Activated T-cell treated with anti-CD3 and anti-CD28 coated beads, Interleukin-2, amount 50 U/mL, for 4 hours (primary cell): ENCODE data around the gene PNLIPRP3. TPM values are rescaled to one million over a fixed set of nuclear protein-coding genes. Genes with fewer than 3 reads are reported as not detected.
"Not testable (repeated sequence)": the region's sequence is repeated elsewhere in the genome, so short reads cannot be mapped to it uniquely, and the experiment has no call there.

Experiments
- ATAC-seq, 2 donors: fragments of 200-7000 bp; cut with Tn5 transposase; one replicate each; pipeline ENCODE4 v1.10.0; 2021
- DNase-seq: peaks from one replicate; pipeline ENCODE4 v3.0.0-alpha.2; 2020
- H3K27me3 Mint-ChIP-seq: one replicate; pipeline ENCODE4 v1.8.0; 2021; ENCODE audit warnings: low read depth, mixed read lengths
- H3K36me3 Mint-ChIP-seq: one replicate; pipeline ENCODE4 v1.8.0; 2022; ENCODE audit warnings: mixed read lengths; ENCODE audit not compliant: insufficient read depth
- H3K4me1 Mint-ChIP-seq: one replicate; pipeline ENCODE4 v1.8.0; 2021; ENCODE audit warnings: low read depth, mixed read lengths
- H3K4me3 Mint-ChIP-seq: one replicate; pipeline ENCODE4 v1.8.0; 2021; ENCODE audit warnings: mild to moderate bottlenecking, moderate library complexity, mixed read lengths
- H3K9me3 Mint-ChIP-seq: one replicate; pipeline ENCODE4 v1.8.0; 2021; ENCODE audit warnings: mixed read lengths
- total RNA-seq, 3 donors: library from RNA; stranded (reverse); gene quantifications; one replicate each; pipeline ENCODE4 v1.2.1, GENCODE V29; 2021

PNLIPRP3 gene
- not detected for total RNA-seq

DNA sequence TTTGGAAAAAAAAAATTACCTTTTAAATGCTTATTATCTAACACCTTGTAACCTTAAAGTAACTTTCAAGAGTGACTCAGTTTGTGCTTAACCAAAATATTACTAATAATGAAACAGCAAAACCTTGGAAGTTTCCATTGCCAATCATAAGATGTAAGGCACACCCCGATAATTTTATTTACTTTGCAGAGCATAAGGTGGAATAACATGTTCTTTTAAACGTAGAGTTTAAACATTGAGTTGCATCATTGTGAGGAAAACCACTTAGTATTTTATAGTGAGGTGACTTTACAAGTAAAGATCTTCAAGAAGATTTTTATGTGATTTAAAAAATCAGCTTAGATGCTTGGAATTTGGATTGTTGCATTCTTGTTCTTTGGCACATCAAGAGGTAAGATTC, at the start of gene PNLIPRP3:
Gene PNLIPRP3 (plus strand): TSS at position 177 of the 400 bp plus-strand sequence. CDS start 166 bp downstream, at position 343.
- no peak within 1 kb of the TSS for H3K4me3 Mint-ChIP-seq
- ATAC-seq (no peak), DNase-seq (no peak)
- H3K4me1 Mint-ChIP-seq = no peaks in the 10 kb centered on the region
- H3K36me3 Mint-ChIP-seq = no peaks in the 10 kb centered on the region
- no peaks in the 10 kb centered on the region for H3K9me3 Mint-ChIP-seq
- H3K27me3 Mint-ChIP-seq = no peaks in the 10 kb centered on the region

DNA sequence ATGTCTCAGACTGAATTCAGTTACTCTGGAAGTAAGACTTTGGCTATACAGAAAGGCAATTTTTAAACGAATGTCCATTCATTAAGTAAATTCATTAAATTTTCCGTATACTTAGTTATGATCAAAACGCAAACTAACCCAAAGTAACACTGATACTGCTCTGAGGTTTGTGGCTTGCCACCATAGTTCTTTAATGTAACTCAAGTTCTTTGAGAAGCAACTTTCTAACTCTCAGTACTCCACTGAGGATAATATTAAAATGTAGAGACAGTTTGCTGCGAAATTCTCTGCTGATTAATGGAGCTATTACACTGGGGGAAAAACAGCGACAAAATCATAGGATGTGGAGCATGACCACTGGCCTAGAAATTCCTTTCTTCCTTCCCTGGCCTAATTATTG, 45.4 kb upstream of the PNLIPRP3 start:
- ATAC-seq (no peak), DNase-seq (no peak)
- Mint-ChIP-seq H3K36me3 (no peaks in the 10 kb centered on the region), H3K4me3 (no peak overlapping the region), H3K27me3 (no peaks in the 10 kb centered on the region), H3K4me1 (no peaks in the 10 kb centered on the region), H3K9me3 (no peaks in the 10 kb centered on the region)

DNA sequence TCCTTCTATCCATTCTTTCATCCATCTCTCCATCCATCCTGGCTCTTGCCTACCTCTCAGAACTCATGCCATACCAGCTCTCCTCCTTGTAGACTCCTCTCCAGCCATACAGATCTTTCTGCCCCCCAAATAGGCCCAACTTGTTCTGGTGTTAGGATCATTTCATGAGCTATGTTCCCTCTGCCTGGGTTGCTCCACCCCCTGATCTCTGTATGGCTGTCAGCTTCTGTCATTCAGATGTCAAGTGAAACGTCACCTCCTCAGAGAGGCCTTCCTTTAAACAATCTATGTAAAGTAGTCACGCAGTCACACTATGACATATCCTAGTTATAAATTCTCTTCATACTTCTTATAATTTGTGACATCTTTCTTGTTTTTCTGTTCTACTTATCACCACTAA, 42.3 kb upstream of the PNLIPRP3 start:
- Mint-ChIP-seq H3K4me3 (no peak overlapping the region), H3K36me3 (no peaks in the 10 kb centered on the region), H3K4me1 (no peaks in the 10 kb centered on the region), H3K9me3 (no peaks in the 10 kb centered on the region), H3K27me3 (no peaks in the 10 kb centered on the region)
- DNase-seq = no peak
- peak in 1 of 2 donors; percentile 34 for ATAC-seq

DNA sequence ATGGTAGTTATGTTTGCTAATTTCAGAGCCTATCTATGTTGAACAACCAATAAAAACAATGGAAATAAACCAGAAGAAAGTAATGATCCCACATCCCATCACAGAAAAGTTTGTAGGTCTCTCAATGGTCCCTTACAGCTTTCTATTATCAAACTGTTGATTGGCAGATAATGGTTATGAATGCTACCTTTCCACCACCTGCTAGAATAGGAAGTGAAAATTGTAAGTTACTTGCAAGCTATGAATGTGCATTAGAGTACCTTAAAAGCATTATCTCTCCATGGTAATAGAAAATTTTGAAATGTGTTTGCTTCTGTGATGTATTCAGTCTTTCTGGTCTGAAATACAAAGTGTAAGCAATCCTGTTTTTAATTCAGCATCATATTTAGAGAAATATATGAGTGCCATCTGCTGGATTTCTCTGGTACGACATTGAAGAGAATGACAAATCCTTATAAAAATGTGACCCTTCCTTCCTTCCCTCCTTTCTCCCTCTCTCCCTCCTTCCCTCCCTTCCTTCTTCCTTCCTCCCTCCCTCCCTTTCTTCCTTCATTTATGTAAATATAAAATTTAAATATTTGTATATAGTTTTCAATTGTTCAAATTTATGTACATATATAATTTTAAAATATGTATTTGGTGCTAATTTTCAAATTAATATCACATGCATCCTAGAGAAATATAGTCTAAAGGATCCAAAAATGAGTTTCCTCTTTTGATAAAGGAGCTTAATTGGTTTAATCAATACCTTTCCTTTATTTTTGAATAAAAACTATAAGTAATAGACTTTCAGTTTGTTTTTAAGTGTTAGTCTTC, 41.4 kb upstream of the PNLIPRP3 start:
- H3K4me1 Mint-ChIP-seq = no peaks in the 10 kb centered on the region
- H3K27me3 Mint-ChIP-seq = no peaks in the 10 kb centered on the region
- ATAC-seq = no peak
- no peaks in the 10 kb centered on the region for H3K36me3 Mint-ChIP-seq
- H3K9me3 Mint-ChIP-seq = no peaks in the 10 kb centered on the region
- DNase-seq = no peak
- H3K4me3 Mint-ChIP-seq = no peak overlapping the region

DNA sequence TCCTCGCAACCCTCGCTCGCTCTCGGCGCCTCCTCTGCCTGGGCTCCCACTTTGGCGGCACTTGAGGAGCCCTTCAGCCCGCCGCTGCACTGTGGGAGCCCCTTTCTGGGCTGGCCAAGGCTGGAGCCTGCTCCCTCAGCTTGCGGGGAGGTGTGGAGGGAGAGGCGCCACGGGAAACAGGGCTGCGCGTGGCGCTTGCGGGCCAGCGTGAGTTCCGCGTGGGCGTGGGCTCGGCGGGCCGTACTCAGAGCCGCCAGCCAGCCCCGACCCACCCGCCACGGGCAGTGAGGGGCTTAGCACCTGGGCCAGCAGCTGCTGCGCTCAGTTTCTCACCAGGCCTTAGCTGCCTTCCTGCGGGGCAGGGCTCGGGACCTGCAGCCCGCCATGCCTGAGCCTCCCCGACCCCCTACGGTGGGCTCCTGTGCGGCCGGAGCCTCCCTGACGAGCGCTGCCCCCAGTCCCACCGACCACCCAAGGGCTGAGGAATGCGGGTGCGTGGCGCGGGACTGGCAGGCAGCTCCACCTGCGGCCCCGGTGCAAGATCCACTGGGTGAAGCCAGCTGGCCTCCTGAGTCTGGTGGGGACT, 34.3 kb upstream of the PNLIPRP3 start:
- not testable (repeated sequence) for H3K27me3 Mint-ChIP-seq, DNase-seq, H3K9me3 Mint-ChIP-seq, H3K36me3 Mint-ChIP-seq, H3K4me3 Mint-ChIP-seq, H3K4me1 Mint-ChIP-seq, ATAC-seq

DNA sequence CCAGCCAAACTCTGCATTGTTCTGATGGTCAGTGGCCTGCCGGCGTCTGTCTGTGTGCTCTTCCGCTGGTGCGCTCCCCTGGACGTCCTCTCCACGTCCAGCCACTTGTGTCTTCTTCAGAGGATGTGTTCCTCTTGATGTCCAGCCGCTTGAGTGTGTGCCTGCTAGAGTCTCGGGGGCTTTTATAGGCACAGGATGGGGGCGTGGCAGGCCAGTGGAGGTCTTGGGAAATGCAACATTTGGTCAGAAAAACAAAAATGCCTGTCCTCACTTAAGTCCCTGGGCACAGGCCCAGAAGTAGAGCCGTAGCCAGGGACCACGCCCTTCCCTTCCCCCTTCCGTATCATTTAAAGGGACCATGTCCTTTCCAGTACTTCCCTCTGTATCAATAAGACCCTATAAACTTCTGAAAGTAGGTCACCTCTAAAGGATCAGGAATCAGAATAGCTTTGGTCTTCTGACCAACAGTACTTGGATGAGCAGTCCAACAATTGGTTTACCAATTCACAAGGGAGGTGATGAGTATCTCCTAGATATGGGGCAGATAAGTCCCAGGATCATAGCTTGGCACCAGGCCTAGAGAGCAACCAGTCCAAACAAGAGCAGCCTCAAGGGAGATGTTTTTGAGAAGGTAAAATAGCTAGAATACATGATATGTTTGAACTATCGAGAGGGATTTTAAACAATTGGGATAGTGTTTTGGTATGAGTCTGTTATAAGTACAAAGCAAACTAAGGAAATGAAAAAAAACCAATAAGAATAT, 32.2 kb upstream of the PNLIPRP3 start:
- ATAC-seq (no peak), DNase-seq (no peak)
- Mint-ChIP-seq H3K4me3 (no peak overlapping the region), H3K27me3 (no peaks in the 10 kb centered on the region), H3K36me3 (no peaks in the 10 kb centered on the region), H3K4me1 (no peaks in the 10 kb centered on the region), H3K9me3 (no peaks in the 10 kb centered on the region)

DNA sequence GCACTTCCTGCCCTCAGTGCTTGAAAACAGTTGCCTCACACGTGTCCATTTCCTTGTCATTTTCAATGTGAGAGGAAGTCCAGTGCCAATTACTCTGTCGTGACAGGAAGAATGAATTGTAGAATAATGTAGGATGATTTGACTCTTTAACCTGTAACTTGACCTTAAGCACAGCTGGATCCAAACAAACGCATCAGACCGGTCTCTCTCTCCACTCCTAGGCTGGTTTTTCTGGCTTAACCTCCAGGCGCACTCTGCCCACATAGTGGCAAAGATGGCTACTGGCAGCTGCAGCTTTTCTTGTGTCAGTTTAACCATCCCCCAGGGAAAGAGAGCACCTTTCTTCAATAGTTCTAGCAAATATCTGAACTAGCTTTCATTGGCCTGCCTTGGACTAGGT, 29.4 kb upstream of the PNLIPRP3 start:
- Mint-ChIP-seq H3K27me3 (no peaks in the 10 kb centered on the region), H3K4me1 (no peaks in the 10 kb centered on the region), H3K4me3 (no peak overlapping the region), H3K36me3 (no peaks in the 10 kb centered on the region), H3K9me3 (no peaks in the 10 kb centered on the region)
- DNase-seq = no peak
- ATAC-seq = no peak

DNA sequence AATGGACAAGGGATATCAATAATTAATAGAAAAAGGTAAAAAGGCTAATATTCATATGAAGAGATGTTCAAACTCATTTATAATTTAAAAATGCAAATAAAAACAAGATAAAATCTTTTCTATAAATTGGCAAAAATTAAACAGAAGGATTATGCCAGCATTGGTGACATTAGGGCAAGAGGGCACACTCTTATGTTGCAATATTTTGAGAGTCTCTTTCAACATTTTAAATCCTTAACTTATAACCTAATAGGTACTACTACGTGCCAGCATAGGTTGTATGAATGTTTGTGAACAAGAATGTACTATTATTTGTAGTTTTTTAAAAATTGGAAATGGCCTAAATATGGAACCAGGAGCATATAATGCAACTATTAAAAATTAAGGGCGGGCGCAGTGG, 24.8 kb upstream of the PNLIPRP3 start:
- ATAC-seq (no peak), DNase-seq (no peak)
- H3K36me3 Mint-ChIP-seq = no peaks in the 10 kb centered on the region
- H3K27me3 Mint-ChIP-seq = no peaks in the 10 kb centered on the region
- peaks cover 3% of the 10 kb centered on the region for H3K9me3 Mint-ChIP-seq
- H3K4me1 Mint-ChIP-seq = no peaks in the 10 kb centered on the region
- no peak overlapping the region for H3K4me3 Mint-ChIP-seq

DNA sequence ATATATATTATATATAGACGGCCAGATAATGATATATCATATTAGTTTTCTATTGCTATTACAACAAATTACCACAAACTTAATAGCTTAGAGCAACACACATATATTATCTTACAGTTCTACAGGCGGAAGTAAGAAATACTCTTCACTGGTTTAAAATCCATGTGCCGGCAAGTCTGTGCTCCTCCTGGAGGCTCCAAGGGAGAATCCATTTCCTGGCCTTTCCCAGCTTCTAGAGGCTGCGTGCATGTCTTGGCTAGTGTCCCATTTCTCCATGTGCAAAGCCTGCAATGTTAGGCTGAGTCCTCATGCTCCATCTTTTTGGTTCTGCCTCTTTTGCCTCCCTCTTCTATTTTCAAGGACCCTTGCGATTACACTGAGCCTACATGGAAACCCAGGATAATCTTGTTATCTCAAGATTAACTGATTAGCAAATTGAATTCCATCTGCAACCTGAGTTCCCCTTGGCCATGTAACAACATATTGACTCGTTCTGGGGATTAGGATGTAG, 23.9 kb upstream of the PNLIPRP3 start:
- DNase-seq (no peak), ATAC-seq (no peak)
- H3K4me3 Mint-ChIP-seq = no peak overlapping the region
- H3K27me3 Mint-ChIP-seq = no peaks in the 10 kb centered on the region
- no peaks in the 10 kb centered on the region for H3K4me1 Mint-ChIP-seq
- H3K36me3 Mint-ChIP-seq = no peaks in the 10 kb centered on the region
- H3K9me3 Mint-ChIP-seq = peaks cover 3% of the 10 kb centered on the region

DNA sequence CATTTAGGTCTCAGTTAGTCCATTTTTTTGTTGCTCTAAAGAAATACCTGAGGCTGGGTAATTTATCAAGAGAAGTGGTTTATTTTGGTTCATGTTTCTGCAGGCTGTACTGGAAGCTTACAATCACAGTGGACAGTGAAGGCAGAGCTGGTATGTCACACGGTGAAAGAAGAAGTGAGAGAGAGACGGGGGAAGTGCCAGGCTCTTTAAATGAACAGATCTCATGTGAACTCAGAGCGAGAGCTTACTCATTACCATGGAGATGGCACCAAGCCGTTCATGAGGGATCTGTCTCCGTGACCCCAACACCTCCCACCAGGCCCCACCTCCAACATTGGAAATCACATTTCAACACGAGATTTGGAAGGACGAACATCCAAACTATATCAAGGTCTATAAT, 18.9 kb upstream of the PNLIPRP3 start:
- Mint-ChIP-seq H3K36me3 (no peaks in the 10 kb centered on the region), H3K27me3 (no peaks in the 10 kb centered on the region), H3K4me3 (no peak overlapping the region), H3K9me3 (peaks cover 3% of the 10 kb centered on the region), H3K4me1 (no peaks in the 10 kb centered on the region)
- ATAC-seq (no peak), DNase-seq (no peak)

DNA sequence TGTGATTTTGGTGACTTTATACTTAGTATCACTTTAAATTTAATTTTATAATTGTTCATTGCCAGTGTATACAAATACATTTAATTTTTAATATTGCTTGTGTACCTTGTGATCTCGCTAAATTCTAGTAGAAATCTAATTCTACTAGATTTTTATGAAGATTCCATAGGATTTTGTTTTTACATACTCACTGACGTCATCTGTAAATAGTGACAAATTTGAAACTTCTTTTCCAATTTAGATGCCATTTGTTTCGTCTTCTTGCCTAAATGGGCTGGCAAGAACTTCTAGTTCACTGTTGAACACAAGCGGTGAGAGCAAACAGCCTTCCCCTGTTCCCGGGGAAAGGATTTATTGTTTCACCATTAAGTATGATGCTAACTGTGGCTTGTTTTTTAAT, 17.3 kb upstream of the PNLIPRP3 start:
- no peaks in the 10 kb centered on the region for H3K27me3 Mint-ChIP-seq
- no peaks in the 10 kb centered on the region for H3K36me3 Mint-ChIP-seq
- H3K4me3 Mint-ChIP-seq = no peak overlapping the region
- ATAC-seq = no peak
- peaks cover 3% of the 10 kb centered on the region for H3K9me3 Mint-ChIP-seq
- no peak for DNase-seq
- no peaks in the 10 kb centered on the region for H3K4me1 Mint-ChIP-seq

DNA sequence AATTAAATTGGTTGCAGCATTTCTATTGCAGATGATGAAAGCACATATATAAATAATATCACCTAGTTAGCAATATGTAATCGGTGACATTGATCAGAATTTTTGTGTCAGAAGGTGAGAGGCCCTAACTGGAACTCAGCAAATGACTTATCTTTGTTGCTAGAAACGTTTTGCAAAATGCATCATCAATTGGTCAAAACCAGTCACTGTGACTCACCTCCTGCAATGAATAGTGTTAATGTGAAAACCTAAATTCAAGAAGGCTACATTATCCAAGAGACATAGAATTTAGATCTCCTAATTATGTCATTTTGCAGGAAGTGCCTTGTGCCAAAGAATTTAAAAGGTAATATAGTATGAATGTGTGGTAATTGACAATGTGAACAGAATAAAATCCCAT, 9.8 kb upstream of the PNLIPRP3 start:
- H3K4me3 Mint-ChIP-seq = no peak overlapping the region
- ATAC-seq (no peak), DNase-seq (no peak)
- no peaks in the 10 kb centered on the region for H3K36me3 Mint-ChIP-seq
- no peaks in the 10 kb centered on the region for H3K4me1 Mint-ChIP-seq
- peaks cover 3% of the 10 kb centered on the region for H3K27me3 Mint-ChIP-seq
- no peaks in the 10 kb centered on the region for H3K9me3 Mint-ChIP-seq

DNA sequence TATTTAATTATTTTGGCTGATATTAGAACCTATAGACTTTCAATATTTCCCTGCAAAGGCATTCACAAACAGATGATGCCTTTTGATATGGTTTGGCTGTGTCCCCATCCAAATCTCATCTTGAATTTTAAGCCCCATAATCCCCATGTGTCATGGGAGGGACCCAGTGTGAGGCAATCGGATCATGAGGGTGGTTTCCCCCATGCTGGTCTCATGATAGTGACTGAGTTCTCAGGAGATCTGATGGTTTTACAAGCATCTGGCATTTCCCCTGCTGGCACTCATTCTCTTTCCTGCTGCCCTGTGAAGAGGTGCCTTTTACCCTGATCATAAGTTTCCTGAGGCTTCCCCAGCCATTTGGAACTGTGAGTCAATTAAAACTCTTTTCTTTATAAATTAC, 9.3 kb upstream of the PNLIPRP3 start:
- Mint-ChIP-seq H3K4me3 (no peak overlapping the region), H3K36me3 (no peaks in the 10 kb centered on the region), H3K4me1 (no peaks in the 10 kb centered on the region), H3K27me3 (peaks cover 3% of the 10 kb centered on the region), H3K9me3 (no peaks in the 10 kb centered on the region)
- no peak for ATAC-seq
- no peak for DNase-seq

DNA sequence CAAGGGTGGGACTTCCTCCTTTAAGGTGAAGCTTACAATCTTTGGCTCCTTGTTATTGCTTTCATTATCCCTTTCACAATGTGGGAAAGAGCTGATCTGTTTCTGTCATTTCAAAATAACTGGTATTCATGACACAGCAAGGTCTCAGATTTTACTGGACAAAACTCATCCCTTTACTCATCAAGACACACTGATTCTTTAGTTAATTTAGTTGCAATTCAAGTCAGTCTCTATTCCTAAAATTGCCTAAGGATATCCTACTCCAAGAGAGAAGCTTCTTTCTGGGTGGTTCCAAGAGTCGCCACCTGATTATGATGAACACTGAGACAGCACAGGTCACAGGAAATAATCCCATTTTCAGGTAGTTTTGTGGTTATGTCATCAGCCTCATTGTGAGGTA, 5.8 kb upstream of the PNLIPRP3 start:
- DNase-seq (no peak), ATAC-seq (no peak)
- no peaks in the 10 kb centered on the region for H3K9me3 Mint-ChIP-seq
- H3K36me3 Mint-ChIP-seq = no peaks in the 10 kb centered on the region
- no peak overlapping the region for H3K4me3 Mint-ChIP-seq
- H3K4me1 Mint-ChIP-seq = no peaks in the 10 kb centered on the region
- peaks cover 3% of the 10 kb centered on the region for H3K27me3 Mint-ChIP-seq
